ENCODE measurements around the gene PDE11A.
"Not testable (repeated sequence)": the region's sequence is repeated elsewhere in the genome, so short reads cannot be mapped to it uniquely, and the experiment has no call there.

The PDE11A gene

GRCh38 chr2:178008636-178009289, 63.8 kb downstream of the PDE11A start:
- no peak for DNase-seq

- DNase-seq: no peak
Observed at GRCh38 chr2:178006710-178007109, 65.9 kb downstream of the PDE11A start.

- no peak for DNase-seq
Observed at GRCh38 chr2:178005756-178006155, 66.8 kb downstream of the PDE11A start.

GRCh38 chr2:178002038-178002437, 70.5 kb downstream of the PDE11A start:
- no peak for DNase-seq

GRCh38 chr2:177998996-177999395, 73.6 kb downstream of the PDE11A start:
- no peak for DNase-seq

GRCh38 chr2:177998006-177998405, 74.6 kb downstream of the PDE11A start:
- no peak for DNase-seq

GRCh38 chr2:177992992-177993391, 79.6 kb downstream of the PDE11A start:
- no peak for DNase-seq

- DNase-seq: no peak
Observed at GRCh38 chr2:177989029-177989885, 83.3 kb downstream of the PDE11A start.

GRCh38 chr2:177984749-177985148, 87.8 kb downstream of the PDE11A start:
- DNase-seq: no peak

GRCh38 chr2:177983183-177983788, 89.3 kb downstream of the PDE11A start:
- no peak for DNase-seq

- DNase-seq: no peak
Observed at GRCh38 chr2:177972782-177973181, 99.8 kb downstream of the PDE11A start.

GRCh38 chr2:177972123-177972522, 100.5 kb downstream of the PDE11A start:
- DNase-seq: no peak

- no peak for DNase-seq
Observed at GRCh38 chr2:177970670-177971454, 101.7 kb downstream of the PDE11A start.

- no peak for DNase-seq
Observed at GRCh38 chr2:177964892-177965291, 107.7 kb downstream of the PDE11A start.

GRCh38 chr2:177952151-177952550, 120.4 kb downstream of the PDE11A start:
- DNase-seq: no peak

- DNase-seq: not testable (repeated sequence)
Observed at GRCh38 chr2:177947598-177947997, 125.0 kb downstream of the PDE11A start.

GRCh38 chr2:177944530-177944929, 128.0 kb downstream of the PDE11A start:
- not testable (repeated sequence) for DNase-seq

GRCh38 chr2:177942731-177943130, 129.8 kb downstream of the PDE11A start:
- DNase-seq: no peak

- no peak for DNase-seq
Observed at GRCh38 chr2:177939211-177939610, 133.4 kb downstream of the PDE11A start.

GRCh38 chr2:177930916-177931315, 141.7 kb downstream of the PDE11A start:
- no peak for DNase-seq

- DNase-seq: no peak
Observed at GRCh38 chr2:177929662-177930522, 142.7 kb downstream of the PDE11A start.

GRCh38 chr2:177923323-177923722, 149.3 kb downstream of the PDE11A start:
- DNase-seq: no peak
